ENCODE results near the gene ING3. TPM values are rescaled to one million over a fixed set of nuclear protein-coding genes. Genes with fewer than 3 reads are reported as not detected.

Gene ING3
- total RNA-seq = 10 to 100 TPM; 14.6 to 19.0 (median 19.0) TPM

GRCh38 chr7:120950539-120951308 lies at the start of gene ING3:
Gene ING3 (plus strand): TSS chr7:120950777. CDS start chr7:120950897, 120 bp downstream.
- Histone ChIP-seq H3K27me3 (no peaks in the 10 kb centered on the region), H3K4me3 (peak within 1 kb of the TSS; percentile 64 to 73 (median 64)), H3K27ac (peak within 1 kb of the TSS; percentile 95 to 97), H3K9me3 (no peaks in the 10 kb centered on the region), H3K36me3 (no peaks in the 10 kb centered on the region), H3K4me1 (peaks cover 0 to 7% of the 10 kb centered on the region in 2 donors)
- TF ChIP-seq POLR2AphosphoS5 (IDR thresholded peaks at IDR 0.05) = peak; percentile 45 to 78 (median 75)
- TF ChIP-seq CTCF (IDR thresholded peaks at IDR 0.05) = no peak
- DNase-seq (ENCODE audit: low spot score in 2 of 2) = peak; percentile 98
- intact Hi-C loops (cut with DNase I; ENCODE audit: low total_unique reads) = no loop called here

GRCh38 chr7:120915314-120916105 lies 35.1 kb upstream of the ING3 start:
- Histone ChIP-seq H3K9me3 (no peaks in the 10 kb centered on the region), H3K27me3 (no peaks in the 10 kb centered on the region), H3K36me3 (no peaks in the 10 kb centered on the region), H3K4me3 (no peak overlapping the region), H3K27ac (no peak overlapping the region), H3K4me1 (no peaks in the 10 kb centered on the region)
- no peak for TF ChIP-seq POLR2A (IDR thresholded peaks at IDR 0.05)
- TF ChIP-seq POLR2AphosphoS5 (IDR thresholded peaks at IDR 0.05) = no peak
- TF ChIP-seq CTCF (IDR thresholded peaks at IDR 0.05) = no peak
- no peak for DNase-seq (ENCODE audit: low spot score in 2 of 2)
- intact Hi-C loops (cut with DNase I; ENCODE audit: low total_unique reads) = no loop called here

GRCh38 chr7:120916121-120916520 lies 34.5 kb upstream of the ING3 start:
- intact Hi-C loops (cut with DNase I; ENCODE audit: low total_unique reads) = no loop called here
- DNase-seq (ENCODE audit: low spot score in 2 of 2) = no peak
- Histone ChIP-seq H3K27me3 (no peaks in the 10 kb centered on the region), H3K27ac (no peak overlapping the region), H3K36me3 (no peaks in the 10 kb centered on the region), H3K4me3 (no peak overlapping the region), H3K4me1 (no peaks in the 10 kb centered on the region), H3K9me3 (no peaks in the 10 kb centered on the region)
- no peak for TF ChIP-seq POLR2A (IDR thresholded peaks at IDR 0.05)
- no peak for TF ChIP-seq POLR2AphosphoS5 (IDR thresholded peaks at IDR 0.05)
- TF ChIP-seq CTCF (IDR thresholded peaks at IDR 0.05) = no peak

- Histone ChIP-seq H3K36me3 (no peaks in the 10 kb centered on the region), H3K9me3 (no peaks in the 10 kb centered on the region), H3K4me1 (no peaks in the 10 kb centered on the region), H3K27me3 (no peaks in the 10 kb centered on the region), H3K4me3 (no peak overlapping the region), H3K27ac (no peak overlapping the region)
- TF ChIP-seq CTCF (IDR thresholded peaks at IDR 0.05) (no peak), POLR2A (IDR thresholded peaks at IDR 0.05) (no peak), POLR2AphosphoS5 (IDR thresholded peaks at IDR 0.05) (no peak)
- DNase-seq (ENCODE audit: low spot score in 2 of 2) = no peak
- intact Hi-C loops (cut with DNase I; ENCODE audit: low total_unique reads) = no loop called here
Measured at GRCh38 chr7:120916538-120916937, 34.0 kb upstream of the ING3 start.

GRCh38 chr7:120919466-120919865 lies 31.1 kb upstream of the ING3 start:
- TF ChIP-seq POLR2AphosphoS5 (IDR thresholded peaks at IDR 0.05) (no peak), CTCF (IDR thresholded peaks at IDR 0.05) (no peak), POLR2A (IDR thresholded peaks at IDR 0.05) (no peak)
- intact Hi-C loops (cut with DNase I; ENCODE audit: low total_unique reads) = no loop called here
- no peak for DNase-seq (ENCODE audit: low spot score in 2 of 2)
- no peaks in the 10 kb centered on the region for H3K9me3 ChIP-seq
- no peak overlapping the region for H3K27ac ChIP-seq
- no peaks in the 10 kb centered on the region for H3K4me1 ChIP-seq
- H3K4me3 ChIP-seq = no peak overlapping the region
- no peaks in the 10 kb centered on the region for H3K27me3 ChIP-seq
- H3K36me3 ChIP-seq = no peaks in the 10 kb centered on the region
